Gastroesophageal sphincter (tissue), 3 donors: Measurements from ENCODE around the gene CRIM1.

Experiments
- EP300 ChIP-seq: sonication (generic); formaldehyde crosslinking; IDR thresholded peaks from one replicate; pipeline ENCODE4 v1.6.1; 2017; ENCODE audit warnings: antibody characterized with exemption, mild to moderate bottlenecking
- POLR2A ChIP-seq, 2 donors: fragments of 450-650 bp; IDR thresholded peaks; one replicate each; pipeline ENCODE4 v1.6.1; 2017; ENCODE audit warnings: antibody characterized with exemption in 2 of 2, mild to moderate bottlenecking in 2 of 2, moderate library complexity in 1 of 2
- POLR2AphosphoS5 ChIP-seq: sonication (generic); formaldehyde crosslinking; IDR thresholded peaks from one replicate; pipeline ENCODE4 v1.6.1; 2017; ENCODE audit warnings: antibody characterized with exemption
- TF ChIP-seq, protein P1 (sequence below), 4 experiments: fragments of 200-600 bp in 2 of 4; fragments of 450-650 bp in 2 of 4; sonication (generic) in 1 of 4; IDR thresholded peaks; one replicate each; pipeline ENCODE4 v1.5.1; 2017 to 2019; ENCODE audit warnings: antibody characterized with exemption in 4 of 4, mild to moderate bottlenecking in 2 of 4, moderate library complexity in 2 of 4

DNA sequence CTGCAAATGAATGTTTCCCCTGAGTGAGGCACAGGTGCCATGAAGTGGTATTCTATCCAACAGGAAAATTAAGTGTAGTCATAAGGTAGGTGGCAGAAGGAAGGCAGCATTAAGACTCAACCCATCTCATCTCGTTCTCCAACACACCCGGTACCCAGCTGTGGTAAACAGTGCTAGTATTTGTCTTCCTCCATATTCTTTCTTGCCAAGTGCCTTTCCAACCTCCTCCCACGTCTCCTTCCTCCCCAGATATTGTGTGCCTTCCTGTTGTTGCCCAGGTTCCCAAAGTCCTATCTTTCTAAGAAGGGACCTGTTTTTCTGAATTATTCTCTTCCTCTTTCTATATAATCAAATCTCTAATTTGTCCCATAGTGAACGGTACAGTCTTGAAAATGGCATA lies 83.5 kb downstream of the CRIM1 start:
- TF ChIP-seq POLR2AphosphoS5 (no peak), POLR2A (IDR thresholded peaks at IDR 0.05) (no peak), EP300 (no peak)
- TF ChIP-seq, protein P1, sequence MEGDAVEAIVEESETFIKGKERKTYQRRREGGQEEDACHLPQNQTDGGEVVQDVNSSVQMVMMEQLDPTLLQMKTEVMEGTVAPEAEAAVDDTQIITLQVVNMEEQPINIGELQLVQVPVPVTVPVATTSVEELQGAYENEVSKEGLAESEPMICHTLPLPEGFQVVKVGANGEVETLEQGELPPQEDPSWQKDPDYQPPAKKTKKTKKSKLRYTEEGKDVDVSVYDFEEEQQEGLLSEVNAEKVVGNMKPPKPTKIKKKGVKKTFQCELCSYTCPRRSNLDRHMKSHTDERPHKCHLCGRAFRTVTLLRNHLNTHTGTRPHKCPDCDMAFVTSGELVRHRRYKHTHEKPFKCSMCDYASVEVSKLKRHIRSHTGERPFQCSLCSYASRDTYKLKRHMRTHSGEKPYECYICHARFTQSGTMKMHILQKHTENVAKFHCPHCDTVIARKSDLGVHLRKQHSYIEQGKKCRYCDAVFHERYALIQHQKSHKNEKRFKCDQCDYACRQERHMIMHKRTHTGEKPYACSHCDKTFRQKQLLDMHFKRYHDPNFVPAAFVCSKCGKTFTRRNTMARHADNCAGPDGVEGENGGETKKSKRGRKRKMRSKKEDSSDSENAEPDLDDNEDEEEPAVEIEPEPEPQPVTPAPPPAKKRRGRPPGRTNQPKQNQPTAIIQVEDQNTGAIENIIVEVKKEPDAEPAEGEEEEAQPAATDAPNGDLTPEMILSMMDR (IDR thresholded peaks at IDR 0.05): no peak
